HG03457 (cell line): Measurements from ENCODE around the gene CCDC54.

Experiments
- ATAC-seq: cut with Tn5 transposase; IDR thresholded peaks from one replicate; pipeline ENCODE4 v1.9.1; 2021; ENCODE audit warnings: moderate number of reproducible peaks; ENCODE audit not compliant: unreplicated experiment

Gene CCDC54

GRCh38 chr3:107392549-107393165, 15.4 kb downstream of the CCDC54 start:
- ATAC-seq, result no peak

GRCh38 chr3:107394502-107394901, 17.3 kb downstream of the CCDC54 start:
- no peak for ATAC-seq

- ATAC-seq, result no peak
These were observed 17.8 kb downstream of the CCDC54 start for GRCh38 chr3:107395066-107395465.

DNA sequence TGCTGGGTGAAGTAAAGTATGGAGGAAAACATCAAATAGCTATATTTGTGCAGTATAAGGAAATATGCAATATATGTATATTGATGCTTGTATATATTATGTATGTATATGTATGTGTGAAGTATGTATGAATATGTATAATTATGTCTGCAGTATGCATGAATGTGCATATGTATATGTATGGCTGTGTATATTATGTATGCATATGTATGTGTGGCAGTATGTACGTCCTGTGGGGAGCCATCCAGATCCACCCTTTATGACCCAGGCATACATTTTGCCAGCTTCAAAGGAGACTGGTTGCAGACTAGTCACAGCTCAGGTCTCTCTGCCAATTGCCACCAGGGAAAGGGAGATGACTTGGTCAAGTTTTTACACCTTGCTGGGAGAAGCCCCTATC, 24.1 kb downstream of the CCDC54 start:
- ATAC-seq, result no peak

DNA sequence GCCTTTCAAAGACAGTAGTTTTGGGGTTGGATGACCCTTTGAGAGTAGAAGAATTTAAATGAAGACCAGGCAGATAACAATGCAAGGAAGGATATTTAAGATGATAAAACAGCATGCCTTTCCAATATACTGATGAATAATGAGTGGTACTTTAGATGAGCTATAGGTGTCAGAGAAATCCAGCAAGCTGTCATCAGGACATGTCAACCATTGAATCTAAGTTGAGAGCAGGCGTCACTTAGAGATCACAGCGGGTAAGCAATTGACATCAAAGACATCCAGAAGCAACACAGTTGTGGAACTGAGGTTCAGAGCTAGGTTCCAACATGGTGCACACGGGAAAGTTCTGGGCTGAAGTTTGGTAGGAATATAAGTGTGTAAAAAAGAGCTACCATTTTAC, 25.0 kb downstream of the CCDC54 start:
- ATAC-seq, result no peak

DNA sequence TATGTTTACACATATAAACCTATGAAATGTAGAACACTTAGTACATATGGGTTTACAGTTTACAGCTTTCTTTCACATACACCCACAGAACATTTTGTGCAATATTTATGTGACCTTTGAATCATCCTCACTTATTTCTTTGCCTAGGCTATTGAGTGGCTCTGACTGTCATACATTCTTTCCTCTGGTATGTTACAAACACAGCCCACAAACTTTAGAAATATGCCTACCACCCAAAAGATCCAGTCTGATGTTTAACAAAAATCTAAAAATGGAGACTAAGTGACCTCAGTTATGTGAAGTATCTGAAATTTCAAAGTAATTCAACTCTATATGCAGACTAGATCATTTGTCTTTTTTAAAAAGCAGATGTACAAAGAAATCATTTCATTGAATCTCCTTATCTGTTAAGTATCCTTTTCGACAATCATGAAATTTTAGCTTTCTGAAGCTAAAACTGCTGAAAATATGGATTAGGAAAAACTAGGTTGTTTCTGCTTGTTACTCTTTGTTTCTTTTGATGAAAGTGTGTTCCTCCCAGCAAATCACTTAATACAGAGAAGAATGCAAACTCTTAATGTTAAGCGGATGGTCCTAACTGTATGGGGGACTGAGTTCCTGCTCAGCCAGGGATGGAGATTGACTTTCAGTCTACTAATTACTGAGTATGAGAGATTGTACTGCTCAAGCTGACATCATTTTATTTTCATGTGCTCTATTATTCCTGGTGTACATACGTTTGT, 27.7 kb downstream of the CCDC54 start:
- no peak for ATAC-seq

DNA sequence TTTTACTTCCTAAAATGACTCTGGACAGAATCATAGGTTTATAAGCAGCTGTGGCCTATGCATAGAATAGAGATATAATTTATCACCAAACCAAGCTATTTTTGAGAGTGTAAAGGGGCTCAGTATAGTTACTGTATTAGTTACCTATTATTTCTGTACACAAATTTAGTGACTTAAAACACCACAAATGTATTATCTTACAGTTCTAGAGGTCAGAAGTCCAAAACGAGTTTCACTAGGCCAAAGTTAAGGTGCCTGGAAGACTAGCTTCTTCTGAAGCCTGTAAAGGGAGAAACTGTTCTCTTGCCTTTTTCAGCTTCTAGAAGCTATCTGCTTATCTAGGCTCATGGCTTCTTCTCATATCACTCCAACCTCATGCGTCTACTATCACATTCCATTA, 30.1 kb downstream of the CCDC54 start:
- ATAC-seq, result no peak

DNA sequence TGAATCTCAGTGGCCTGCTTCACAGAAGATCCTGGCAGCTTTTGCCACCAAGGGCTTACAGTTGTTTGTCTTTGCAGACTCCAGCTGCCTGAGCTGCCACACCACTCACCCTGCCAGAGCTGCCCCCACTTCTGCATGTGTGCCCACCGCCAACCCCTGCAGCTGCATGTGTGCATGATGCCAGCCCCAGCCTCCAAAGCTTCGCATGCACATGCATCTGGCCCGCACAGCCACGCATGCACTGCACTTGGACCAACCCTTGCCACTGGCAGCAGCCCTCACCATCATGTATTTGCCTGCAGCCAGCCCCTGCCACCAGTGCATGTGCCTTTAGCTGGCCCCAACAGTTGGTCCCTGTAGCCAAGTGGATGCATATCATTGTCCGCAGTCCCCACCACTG, 31.3 kb downstream of the CCDC54 start:
- no peak for ATAC-seq

- ATAC-seq, result no peak
These were observed 32.1 kb downstream of the CCDC54 start for GRCh38 chr3:107409365-107409764.

- ATAC-seq, result no peak
These were observed 33.4 kb downstream of the CCDC54 start for GRCh38 chr3:107410606-107411005.

- ATAC-seq, result no peak
These were observed 33.8 kb downstream of the CCDC54 start for GRCh38 chr3:107411056-107411455.

DNA sequence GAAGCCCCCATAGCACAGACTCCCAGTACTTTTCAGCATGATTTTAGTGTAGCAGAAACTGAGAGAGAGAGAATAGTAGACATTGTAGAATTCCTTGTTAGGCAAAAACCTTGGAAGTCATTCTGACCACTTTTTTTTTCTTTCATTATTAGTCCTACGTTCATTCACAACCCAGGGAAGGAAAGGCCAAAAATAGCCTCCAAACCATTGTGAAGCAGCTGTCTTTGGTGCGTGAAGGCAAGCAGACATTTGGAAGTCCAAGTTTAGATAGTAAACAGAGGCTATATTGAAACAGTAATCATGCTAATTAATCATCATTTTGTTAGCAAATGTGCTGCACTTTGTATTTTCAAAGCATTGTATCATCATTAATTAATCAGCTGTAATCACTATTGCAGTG, 34.5 kb downstream of the CCDC54 start:
- no peak for ATAC-seq

DNA sequence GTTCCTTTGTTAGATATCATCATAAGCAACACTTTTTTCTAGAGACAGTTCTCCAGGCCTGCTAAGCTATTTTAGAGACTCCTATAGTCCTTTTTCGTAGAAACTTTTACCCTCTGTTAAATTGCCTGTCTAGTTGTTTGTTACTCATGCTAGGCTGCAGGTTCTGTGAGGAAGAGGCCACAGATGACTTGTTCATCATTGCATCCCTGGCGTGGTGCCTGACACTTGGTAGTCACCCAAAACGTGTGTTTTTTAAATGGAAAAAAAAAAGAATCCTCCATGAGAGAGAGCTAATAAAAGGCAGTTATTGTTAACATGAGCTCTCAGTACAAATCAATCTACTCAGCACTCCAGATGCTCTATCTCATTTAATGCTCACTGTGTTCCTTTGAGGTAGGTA, 35.1 kb downstream of the CCDC54 start:
- no peak for ATAC-seq

DNA sequence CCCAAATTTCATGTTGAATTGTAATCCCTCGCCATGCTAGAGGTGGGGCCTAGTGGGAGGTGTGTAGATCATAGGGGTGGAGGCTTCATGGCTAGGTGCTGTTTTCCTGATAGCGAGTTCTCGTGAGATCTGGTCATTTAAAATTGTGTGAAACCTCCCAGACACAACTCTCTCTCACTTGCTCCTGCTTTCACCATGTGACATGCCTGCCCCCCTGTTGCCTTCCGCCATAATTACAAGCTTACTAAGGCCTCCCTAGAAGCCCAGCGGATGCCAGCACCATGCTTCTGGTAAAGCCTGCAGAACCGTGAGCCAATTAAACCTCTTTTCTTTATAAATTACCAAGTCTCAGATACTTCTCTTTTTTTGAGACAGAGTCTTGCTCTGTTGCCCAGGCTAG, 36.0 kb downstream of the CCDC54 start:
- no peak for ATAC-seq

DNA sequence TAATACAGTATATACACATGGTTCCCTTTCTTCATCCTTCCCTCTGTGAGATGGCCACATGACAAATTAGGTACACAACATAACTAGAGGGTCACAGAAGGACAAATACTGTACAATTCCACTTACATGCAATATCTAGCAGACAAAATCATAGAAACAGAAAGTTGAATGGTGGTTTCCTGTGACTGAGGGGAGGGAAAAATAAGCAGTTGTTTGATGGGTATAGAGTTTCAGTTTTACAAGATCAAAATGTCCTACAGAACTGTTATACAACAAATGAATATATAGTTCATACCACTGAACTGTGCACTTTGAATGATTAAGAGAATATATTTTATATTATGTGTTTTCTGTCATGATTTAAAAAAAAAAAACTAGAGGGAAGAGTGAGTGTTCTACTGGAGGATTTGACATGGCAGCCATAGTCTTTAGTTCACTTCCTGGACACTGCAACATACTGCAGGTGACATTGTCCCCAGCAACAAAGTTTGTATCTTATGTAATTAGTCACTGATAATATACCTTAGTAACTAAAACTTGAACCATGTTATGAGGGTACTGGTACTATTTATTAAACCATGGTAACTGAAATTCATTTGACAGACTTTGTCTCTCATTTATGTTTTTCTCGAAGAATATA, 37.2 kb downstream of the CCDC54 start:
- ATAC-seq, result peak; percentile 92

DNA sequence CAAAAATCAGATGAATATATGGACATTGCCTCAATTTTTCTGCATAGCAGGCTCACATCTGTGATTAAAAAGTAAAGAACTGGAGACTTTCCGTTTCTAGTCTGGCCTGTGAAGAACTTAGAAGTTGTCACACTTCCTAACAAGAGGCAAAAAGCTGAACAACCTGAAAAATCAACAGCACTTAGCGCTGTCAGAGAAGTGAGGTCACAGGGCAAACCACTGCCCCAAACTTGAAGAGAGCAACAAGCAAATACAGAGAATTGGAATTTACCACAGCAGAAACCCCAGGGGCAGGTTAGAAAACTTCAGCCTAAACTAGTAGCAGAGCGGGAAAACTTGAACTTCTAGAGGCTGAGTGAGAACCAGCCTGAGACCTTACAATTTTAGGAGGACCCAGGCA, 38.9 kb downstream of the CCDC54 start:
- ATAC-seq, result no peak

GRCh38 chr3:107416886-107417285, 39.6 kb downstream of the CCDC54 start:
- no peak for ATAC-seq

DNA sequence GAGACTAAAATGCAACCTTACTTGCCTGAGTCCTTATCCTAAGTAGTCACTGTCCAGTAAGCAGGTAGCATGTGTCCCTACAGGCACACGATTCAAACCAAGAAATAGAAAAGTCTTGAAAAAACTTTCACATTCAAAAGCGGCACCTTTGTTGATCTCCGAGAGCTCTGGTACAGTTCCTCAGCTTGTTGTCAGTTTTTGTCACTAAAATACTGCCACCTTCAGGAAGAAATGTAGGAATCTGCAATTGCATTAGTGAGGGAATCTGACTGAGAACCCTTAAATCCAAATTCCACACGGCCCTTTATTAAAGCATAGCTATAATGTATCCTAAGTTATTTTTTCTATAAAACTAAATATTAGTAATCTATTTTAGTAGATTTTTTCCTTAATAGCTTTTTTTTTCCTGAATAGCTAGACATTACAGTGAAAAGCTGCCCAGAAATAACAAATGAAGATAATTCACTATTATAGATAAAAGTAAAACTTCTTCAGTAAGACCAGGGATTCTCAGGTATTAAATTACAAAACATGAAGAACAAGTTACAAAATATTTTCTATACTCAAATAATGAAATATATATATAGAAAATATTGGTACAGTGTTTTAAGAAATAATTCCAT, 44.0 kb downstream of the CCDC54 start:
- peak; percentile 56 for ATAC-seq

GRCh38 chr3:107421881-107422280, 44.6 kb downstream of the CCDC54 start:
- ATAC-seq, result no peak

DNA sequence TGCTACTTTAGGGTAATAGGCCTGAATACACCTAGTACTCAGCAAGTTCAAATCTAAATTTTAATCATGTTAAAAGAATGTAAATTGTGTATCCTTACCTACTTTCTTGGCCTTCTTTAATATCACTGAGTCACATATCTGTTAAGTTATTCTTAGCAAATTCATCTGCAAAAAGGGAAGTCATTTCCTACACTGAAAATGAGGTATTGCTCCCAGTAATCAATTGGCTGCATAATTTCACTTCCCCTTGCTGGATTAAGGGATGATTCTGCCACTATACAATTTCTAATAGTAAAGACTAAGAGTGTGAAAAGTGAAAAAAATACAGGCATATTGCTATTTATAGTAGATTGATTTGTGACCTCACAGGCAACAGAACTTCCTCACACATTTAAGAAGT, 47.8 kb downstream of the CCDC54 start:
- no peak for ATAC-seq

GRCh38 chr3:107426223-107426622, 49.0 kb downstream of the CCDC54 start:
- no peak for ATAC-seq
